Neural cell (in vitro differentiated cells): ENCODE measurements around the gene LYPD1. TPM values are rescaled to one million over a fixed set of nuclear protein-coding genes. Genes with fewer than 3 reads are reported as not detected.
A peak's percentile ranks its signal among the peaks of the same experiment; 100 is the strongest.

Source experiments
- H2AFZ ChIP-seq: fragments of 200-600, 300-800 bp; sonication (generic), shearing (Covaris generic); 2 replicates; pipeline ENCODE4 v1.6.0; 2014; ENCODE audit warnings: low read depth, mild to moderate bottlenecking, antibody characterized with exemption, low read length, moderate library complexity
- H3F3A ChIP-seq: fragments of 200-600 bp; shearing (Covaris generic); 2 replicates; pipeline ENCODE4 v1.6.1; 2016; ENCODE audit warnings: mild to moderate bottlenecking, moderate library complexity, mixed read lengths, antibody characterized with exemption, low read length; ENCODE audit not compliant: insufficient read depth, poor library complexity, severe bottlenecking
- H3K27ac ChIP-seq: fragments of 200-600, 300-800 bp; sonication (generic), shearing (Covaris generic); 2 replicates; pipeline ENCODE4 v1.5.1; 2014; ENCODE audit warnings: mild to moderate bottlenecking, low read length, moderate library complexity
- H3K27me3 ChIP-seq: fragments of 300-800, 200-600 bp; sonication (generic), shearing (Covaris generic); 2 replicates; pipeline ENCODE4 v1.6.0; 2014; ENCODE audit warnings: mild to moderate bottlenecking, low read depth, low read length, moderate library complexity; ENCODE audit not compliant: insufficient read depth
- H3K36me3 ChIP-seq: fragments of 300-800, 200-600 bp; sonication (generic), shearing (Covaris generic); 2 replicates; pipeline ENCODE4 v1.5.1; 2014; ENCODE audit warnings: mild to moderate bottlenecking, antibody characterized with exemption, low read length, moderate library complexity; ENCODE audit not compliant: insufficient read depth
- H3K4me2 ChIP-seq: fragments of 300-800, 200-600 bp; sonication (generic), shearing (Covaris generic); 2 replicates; pipeline ENCODE4 v1.6.0; 2014; ENCODE audit warnings: mild to moderate bottlenecking, low read length
- H3K4me3 ChIP-seq: fragments of 300-800, 200-600 bp; sonication (generic), shearing (Covaris generic); 2 replicates; pipeline ENCODE4 v1.5.1; 2014; ENCODE audit warnings: mild to moderate bottlenecking, low read length, moderate library complexity
- H3K79me2 ChIP-seq: fragments of 200-600 bp; shearing (Covaris generic); replicated peaks from 2 replicates; pipeline ENCODE4 v1.6.0; 2014; ENCODE audit warnings: mild to moderate bottlenecking, low read length, moderate library complexity; ENCODE audit not compliant: insufficient read depth
- H3K9ac ChIP-seq: fragments of 300-800, 200-600 bp; sonication (generic), shearing (Covaris generic); 2 replicates; pipeline ENCODE4 v1.6.1; 2016; ENCODE audit warnings: mild to moderate bottlenecking, low read length, mixed read lengths
- H3K9me2 ChIP-seq: fragments of 200-600 bp; shearing (Covaris generic); 2 replicates; pipeline ENCODE4 v1.6.1; 2016; ENCODE audit warnings: mild to moderate bottlenecking, low read length, mixed read lengths; ENCODE audit not compliant: insufficient read depth
- H3K9me3 ChIP-seq: fragments of 200-600, 300-800 bp; sonication (generic), shearing (Covaris generic); 2 replicates; pipeline ENCODE4 v1.6.1; 2016; ENCODE audit warnings: mild to moderate bottlenecking, mixed run types, low read length, moderate library complexity, mixed read lengths
- H4K20me1 ChIP-seq: fragments of 200-600 bp; shearing (Covaris generic); 2 replicates; pipeline ENCODE4 v1.6.1; 2016; ENCODE audit warnings: mild to moderate bottlenecking, mixed run types; ENCODE audit not compliant: insufficient read depth
- CTCF ChIP-seq: fragments of 450-650 bp; IDR thresholded peaks from 2 replicates; pipeline ENCODE4 v1.5.1; 2014; ENCODE audit warnings: antibody characterized with exemption, mild to moderate bottlenecking, moderate library complexity; ENCODE audit not compliant: poor library complexity, severe bottlenecking
- EP300 ChIP-seq: fragments of 450-650 bp; conservative IDR thresholded peaks from 2 replicates; pipeline ENCODE4 v1.6.1; 2014; ENCODE audit warnings: antibody characterized with exemption, mild to moderate bottlenecking, moderate library complexity; ENCODE audit not compliant: poor library complexity, severe bottlenecking
- EZH2 ChIP-seq: fragments of 200-600, 300-800 bp; shearing (Covaris generic), sonication (generic); IDR thresholded peaks from 2 replicates; pipeline ENCODE4 v1.6.1; 2014; ENCODE audit warnings: antibody characterized with exemption, low read length, borderline replicate concordance, mild to moderate bottlenecking; ENCODE audit not compliant: insufficient read depth, poor library complexity, severe bottlenecking
- MXI1 ChIP-seq: fragments of 450-650 bp; conservative IDR thresholded peaks from 2 replicates; pipeline ENCODE4 v1.6.1; 2014; ENCODE audit warnings: antibody characterized with exemption, mild to moderate bottlenecking; ENCODE audit not compliant: poor library complexity, severe bottlenecking
- POLR2AphosphoS5 ChIP-seq: IDR thresholded peaks from 2 replicates; pipeline ENCODE4 v1.6.1; 2012
- RAD21 ChIP-seq: fragments of 450-650 bp; conservative IDR thresholded peaks from 2 replicates; pipeline ENCODE4 v1.6.1; 2014; ENCODE audit warnings: antibody characterized with exemption, mild to moderate bottlenecking, moderate library complexity
- REST ChIP-seq: IDR thresholded peaks from 2 replicates; pipeline ENCODE4 v1.6.1; 2012; ENCODE audit warnings: borderline replicate concordance
- SMC3 ChIP-seq: fragments of 450-650 bp; conservative IDR thresholded peaks from 2 replicates; pipeline ENCODE4 v1.6.1; 2014; ENCODE audit warnings: antibody characterized with exemption, mild to moderate bottlenecking, moderate library complexity; ENCODE audit not compliant: poor library complexity
- TAF1 ChIP-seq: IDR thresholded peaks from 2 replicates; pipeline ENCODE4 v1.6.1; 2012; ENCODE audit warnings: low read depth
- polyA plus RNA-seq: library from polyadenylated mRNA; depleted of rRNA; stranded (reverse); fragments of >200 nt; gene quantifications from 2 replicates; pipeline ENCODE4 v1.2.3, GENCODE V29; 2014

The LYPD1 gene
- polyA plus RNA-seq, 1 donor from 2014 or later: 78.2 TPM

- H2AFZ ChIP-seq: peak overlapping the region; percentile 41
- H3K9ac ChIP-seq: peak overlapping the region; percentile 78
- no peaks in the 10 kb centered on the region for H3K27me3 ChIP-seq
These were observed 1.3 kb upstream of the LYPD1 start for GRCh38 chr2:132671151-132671835.

More at GRCh38 chr2:132671151-132671835, 1.3 kb upstream of the LYPD1 start:
- Histone ChIP-seq H3K9me3 (no peaks in the 10 kb centered on the region), H3K4me2 (peak overlapping the region; percentile 70), H3K36me3 (no peaks in the 10 kb centered on the region), H3K4me3 (peak overlapping the region; percentile 92), H3K27ac (peak overlapping the region; percentile 60), H3K9me2 (no peaks in the 10 kb centered on the region), H3F3A (peaks cover 6% of the 10 kb centered on the region), H4K20me1 (no peaks in the 10 kb centered on the region), H3K79me2 (peaks cover 3% of the 10 kb centered on the region)
- TF ChIP-seq TAF1 (no peak), SMC3 (peak; percentile 68), EZH2 (no peak), CTCF (peak; percentile 54), REST (peak; percentile 95), RAD21 (peak; percentile 67), EP300 (no peak), MXI1 (peak; percentile 38), POLR2AphosphoS5 (peak; percentile 53)
